DMS79 treated with DMSO at 0.1 percent for 48 hours (cell line): Measurements from ENCODE around the gene COX6A2.

Source experiments
- DNase-seq: peaks from one replicate; lab custom pipeline; 2025; lab: John Stamatoyannopoulos, UW

COX6A2 gene

GRCh38 chr16:31428279-31428597, at the start of gene COX6A2:
Gene COX6A2 (minus strand): TSS chr16:31428360. CDS start chr16:31428325, 35 bp downstream.
- no peak for DNase-seq

GRCh38 chr16:31477220-31478216, 49.4 kb upstream of the COX6A2 start:
- no peak for DNase-seq

GRCh38 chr16:31476303-31477219, 48.4 kb upstream of the COX6A2 start:
- no peak for DNase-seq

- DNase-seq = no peak
These were observed 47.8 kb upstream of the COX6A2 start for GRCh38 chr16:31475946-31476302.

- DNase-seq = no peak
These were observed 46.9 kb upstream of the COX6A2 start for GRCh38 chr16:31474773-31475738.

GRCh38 chr16:31474173-31474714, 46.1 kb upstream of the COX6A2 start:
- DNase-seq = no peak

GRCh38 chr16:31473264-31473984, 45.3 kb upstream of the COX6A2 start:
- DNase-seq = no peak

- DNase-seq = peak; percentile 97
These were observed 44.6 kb upstream of the COX6A2 start for GRCh38 chr16:31472709-31473203.

GRCh38 chr16:31471875-31472708, 43.9 kb upstream of the COX6A2 start, which contains the start of gene TGFB1I1:
Gene TGFB1I1 (plus strand): TSS chr16:31472152. CDS start chr16:31472189, 37 bp downstream.
- DNase-seq = peak; percentile 57

- no peak for DNase-seq
These were observed 43.2 kb upstream of the COX6A2 start for GRCh38 chr16:31471241-31471874.

- DNase-seq = no peak
These were observed 42.5 kb upstream of the COX6A2 start for GRCh38 chr16:31470615-31471014.

GRCh38 chr16:31467858-31468257, 39.7 kb upstream of the COX6A2 start:
- no peak for DNase-seq

GRCh38 chr16:31467151-31467773, 39.1 kb upstream of the COX6A2 start:
- DNase-seq = no peak

GRCh38 chr16:31466381-31466841, 38.3 kb upstream of the COX6A2 start:
- DNase-seq = no peak

- no peak for DNase-seq
These were observed 37.7 kb upstream of the COX6A2 start for GRCh38 chr16:31465788-31466370.

GRCh38 chr16:31464781-31465260, 36.7 kb upstream of the COX6A2 start:
- DNase-seq = no peak

- no peak for DNase-seq
These were observed 36.2 kb upstream of the COX6A2 start for GRCh38 chr16:31464348-31464769.
